ENCODE measurements around the gene KCNF1.

The KCNF1 gene

GRCh38 chr2:10946394-10946793 is 34.7 kb downstream of the KCNF1 start:
- no peak for TF ChIP-seq CTCF (IDR thresholded peaks at IDR 0.05)

GRCh38 chr2:10947005-10947440 is 35.3 kb downstream of the KCNF1 start:
- TF ChIP-seq CTCF (IDR thresholded peaks at IDR 0.05), result no peak

GRCh38 chr2:10947446-10948187 is 35.9 kb downstream of the KCNF1 start:
- TF ChIP-seq CTCF (IDR thresholded peaks at IDR 0.05), result no peak

GRCh38 chr2:10948188-10948564 is 36.4 kb downstream of the KCNF1 start:
- TF ChIP-seq CTCF (IDR thresholded peaks at IDR 0.05), result no peak

GRCh38 chr2:10948606-10949230 is 37.0 kb downstream of the KCNF1 start:
- no peak for TF ChIP-seq CTCF (IDR thresholded peaks at IDR 0.05)

- no peak for TF ChIP-seq CTCF (IDR thresholded peaks at IDR 0.05)
Observed at GRCh38 chr2:10949835-10950234, 38.1 kb downstream of the KCNF1 start.

GRCh38 chr2:10951558-10952414 is 40.1 kb downstream of the KCNF1 start:
- TF ChIP-seq CTCF (IDR thresholded peaks at IDR 0.05), result no peak
